UCSD-AML1 (cell line): ENCODE data around the gene SIX2.
"Not testable (repeated sequence)": the region's sequence is repeated elsewhere in the genome, so short reads cannot be mapped to it uniquely, and the experiment has no call there.

Experiments used
- DNase-seq: peaks from one replicate; lab custom pipeline; 2025; ENCODE audit not compliant: unreplicated experiment; lab: John Stamatoyannopoulos, UW

SIX2 gene

DNA sequence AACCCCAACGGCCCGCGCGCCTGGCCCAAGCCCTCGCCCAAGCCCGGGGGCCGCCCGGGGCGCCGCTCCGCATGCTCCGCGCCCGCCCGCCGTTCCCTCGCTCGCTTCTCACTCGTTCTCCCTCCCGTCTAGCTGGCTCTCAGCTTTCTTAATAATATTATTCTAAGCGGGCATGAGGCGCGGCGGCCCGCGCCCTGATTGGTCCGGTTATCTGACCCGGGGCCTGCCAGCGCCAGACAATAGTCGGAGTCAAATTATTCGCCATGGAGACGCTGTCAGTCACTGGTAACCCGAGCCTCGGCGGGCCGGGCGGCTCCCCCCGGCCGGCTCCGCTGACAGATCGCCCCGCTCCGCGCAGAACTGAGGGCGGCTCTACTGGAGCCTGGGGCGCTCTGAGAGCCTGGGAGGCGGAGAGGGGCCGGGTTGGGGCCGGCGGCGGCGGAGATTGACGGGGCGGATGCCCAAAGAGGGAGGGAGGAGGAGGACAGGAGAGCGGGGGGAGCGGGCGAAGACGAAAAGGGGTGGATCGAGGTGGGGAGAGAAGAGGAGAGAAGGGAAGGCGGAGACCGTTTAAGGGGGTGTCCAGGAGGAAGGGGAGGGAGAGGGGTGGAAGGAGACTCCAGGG, at the start of gene SIX2:
Gene SIX2, minus strand, starts transcription at position 150 of the 625 bp plus-strand sequence. CDS start 342 bp downstream, outside the sequence.
- DNase-seq, result no peak

DNA sequence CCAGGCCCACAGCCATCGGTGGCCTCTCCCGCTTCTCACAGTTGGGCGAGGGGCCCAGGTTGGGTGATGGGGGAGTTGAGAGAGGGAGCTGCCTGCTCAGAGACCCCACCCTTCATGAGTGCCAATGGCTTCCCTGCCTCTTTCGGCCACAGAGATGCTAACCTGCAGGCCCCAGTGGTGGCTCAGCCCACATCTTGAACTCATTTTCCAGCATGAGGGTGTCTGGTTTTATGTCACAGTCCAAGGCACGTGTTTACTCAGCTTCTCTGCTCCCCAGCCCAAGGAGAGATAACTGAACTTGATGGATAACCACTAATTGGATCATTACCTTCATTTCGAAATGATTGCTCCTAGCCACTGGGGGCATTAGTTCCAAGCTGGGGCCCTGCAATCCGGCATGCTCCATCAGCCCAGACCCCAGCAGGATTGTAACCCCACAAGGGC, 45.9 kb upstream of the SIX2 start:
- no peak for DNase-seq

DNA sequence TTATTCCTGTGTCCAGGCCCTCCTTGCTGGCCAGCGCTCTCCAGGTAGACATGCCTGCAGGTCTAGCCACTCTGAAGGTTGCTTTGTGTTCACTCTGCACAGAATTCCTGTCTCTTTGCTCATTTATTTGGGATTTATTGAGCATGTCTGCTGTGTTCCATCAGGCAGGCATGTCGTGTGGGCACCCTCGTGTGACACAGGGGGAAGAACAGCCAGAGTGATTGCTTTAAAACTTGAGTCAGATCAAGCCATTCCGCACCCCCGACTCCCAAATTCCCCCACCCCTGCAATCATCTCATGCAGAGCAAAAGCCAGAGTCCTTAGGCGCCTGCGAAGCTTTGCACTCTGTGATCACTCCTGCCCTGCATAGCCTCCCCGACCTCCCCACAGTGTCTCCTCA, 44.7 kb upstream of the SIX2 start:
- DNase-seq, result no peak

DNA sequence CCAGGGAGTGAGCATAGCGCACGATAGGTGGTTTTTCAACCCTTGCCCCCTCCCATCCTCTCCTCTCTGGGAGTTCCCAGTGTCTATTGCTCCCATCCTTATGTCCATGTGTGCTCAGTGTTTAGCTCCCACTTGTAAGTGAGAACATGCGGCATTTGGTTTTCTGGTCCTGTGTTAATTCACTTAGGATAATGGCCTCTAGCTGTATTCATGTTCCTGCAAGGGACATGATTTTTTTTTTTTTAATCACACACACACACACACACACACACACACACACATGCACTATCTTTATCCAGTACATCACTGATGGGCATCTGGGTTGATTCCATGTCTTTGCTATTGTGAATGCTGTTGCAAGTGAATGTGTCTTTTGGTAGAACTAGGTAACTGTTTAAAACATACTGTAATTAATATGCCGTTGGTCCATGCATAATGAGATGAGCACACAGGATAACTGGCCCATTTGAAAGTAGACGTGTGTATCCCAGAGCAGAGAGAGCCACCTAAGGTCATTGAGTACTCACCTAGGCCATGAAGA, 43.2 kb upstream of the SIX2 start:
- DNase-seq, result no peak

DNA sequence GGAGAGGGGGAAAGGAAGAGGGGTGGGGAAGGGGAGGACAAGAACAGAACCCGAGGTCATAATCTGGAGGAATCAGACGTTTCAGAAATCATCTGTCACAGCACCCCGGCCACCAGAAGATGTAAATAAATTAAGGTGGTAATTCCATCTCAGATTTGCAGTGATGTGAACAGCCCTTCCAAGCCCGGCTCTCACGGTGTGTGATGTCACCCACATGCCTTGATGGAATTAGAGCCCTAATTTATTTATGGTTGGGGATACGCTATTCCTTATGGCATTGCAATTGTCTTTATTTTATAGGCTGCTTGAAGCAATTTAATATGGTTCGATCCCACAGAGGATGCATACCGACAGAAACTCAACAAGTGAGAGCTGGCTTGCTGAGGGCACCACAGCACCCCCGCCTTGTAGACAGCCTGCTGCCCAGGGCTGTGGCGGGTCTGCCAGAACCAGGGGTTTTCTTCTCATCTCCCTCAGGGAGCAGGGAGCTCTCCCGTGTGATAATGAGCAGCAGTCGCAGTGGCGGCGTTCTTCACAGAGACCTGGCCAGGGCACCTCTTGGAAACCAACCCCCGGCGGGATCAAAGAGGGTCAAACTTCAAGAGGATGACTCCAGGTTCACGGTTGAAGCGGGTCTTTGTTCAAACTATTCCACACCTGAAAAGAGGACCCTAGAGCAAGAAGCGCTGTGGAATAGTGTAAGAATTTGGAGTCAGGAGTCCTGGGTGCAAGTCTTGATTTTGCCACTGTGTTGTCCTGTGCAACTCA, 40.5 kb upstream of the SIX2 start:
- DNase-seq, result no peak

DNA sequence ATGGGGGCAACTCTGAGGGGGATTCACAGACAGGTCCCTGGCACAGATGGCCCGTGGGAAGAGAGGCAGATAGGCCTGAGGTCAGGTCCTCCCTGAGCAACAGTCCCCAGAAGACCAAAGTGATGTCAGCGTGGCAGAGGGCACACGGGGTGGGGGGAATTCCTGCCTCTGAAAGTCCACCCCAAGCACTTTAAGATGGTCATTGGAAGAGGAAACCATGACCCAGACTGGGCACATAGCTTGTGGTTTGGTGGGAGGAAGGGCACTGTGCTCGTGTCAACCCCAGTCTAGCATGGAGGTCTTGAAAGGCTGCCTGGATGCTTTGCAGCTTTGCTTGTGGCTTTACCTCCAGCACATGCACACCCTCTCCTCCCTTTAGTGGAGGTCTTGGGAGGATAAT, 38.0 kb upstream of the SIX2 start:
- no peak for DNase-seq

DNA sequence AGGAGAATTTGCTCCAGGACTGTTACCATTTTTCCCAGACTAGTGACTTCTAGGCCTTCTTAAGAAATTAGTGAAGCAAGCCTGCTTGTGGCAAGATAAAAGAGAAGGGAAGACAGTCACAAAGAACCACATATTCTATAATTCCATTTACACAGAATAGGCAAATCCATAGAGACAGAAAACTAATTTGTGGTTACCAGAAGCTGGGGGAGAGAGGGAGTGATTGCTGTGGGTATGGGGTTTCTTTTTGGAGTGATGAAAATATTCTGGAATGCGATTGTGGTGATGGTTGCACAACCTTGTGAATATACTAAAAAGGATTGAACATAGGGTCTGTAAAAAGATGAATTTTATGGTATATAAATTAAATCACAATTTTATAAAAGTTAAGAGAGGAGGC, 37.5 kb upstream of the SIX2 start:
- no peak for DNase-seq

DNA sequence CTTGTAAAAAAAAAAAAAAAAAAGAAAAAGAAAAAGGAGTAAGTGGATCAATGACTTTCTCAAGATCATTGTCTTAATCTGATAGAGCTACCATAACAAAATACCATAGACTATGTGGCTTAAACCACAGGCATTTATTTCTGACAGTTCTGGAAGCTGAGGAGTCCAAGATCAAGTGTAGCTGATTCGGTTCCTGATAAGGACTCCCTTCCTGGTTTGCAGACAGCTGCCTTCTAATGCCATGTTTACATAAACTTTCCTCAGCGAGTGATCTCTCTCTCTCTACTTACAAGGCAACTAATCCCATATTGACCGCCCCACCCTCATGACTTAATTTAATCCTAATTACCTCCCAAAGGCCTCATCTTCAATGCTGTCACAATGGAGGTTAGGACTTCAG, 36.5 kb upstream of the SIX2 start:
- no peak for DNase-seq

DNA sequence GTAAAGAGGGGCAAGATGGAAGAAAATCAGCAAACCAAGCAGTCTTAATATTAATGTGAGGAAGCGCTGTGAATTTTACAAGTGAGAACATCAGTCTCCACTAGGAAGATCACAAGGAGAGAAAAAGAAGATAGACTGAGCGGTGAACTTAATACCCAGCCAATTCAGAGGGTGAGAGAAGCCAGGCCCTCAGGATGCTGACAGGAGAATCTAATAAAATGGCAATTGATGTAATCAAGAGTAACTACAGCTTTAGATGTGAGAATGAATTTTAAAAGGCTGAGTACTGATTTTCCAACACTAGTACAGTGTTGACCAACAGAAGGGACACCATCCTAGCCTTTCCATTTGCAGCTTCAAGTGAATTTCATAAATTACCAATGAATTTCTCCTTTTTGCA, 35.7 kb upstream of the SIX2 start:
- DNase-seq, result no peak

DNA sequence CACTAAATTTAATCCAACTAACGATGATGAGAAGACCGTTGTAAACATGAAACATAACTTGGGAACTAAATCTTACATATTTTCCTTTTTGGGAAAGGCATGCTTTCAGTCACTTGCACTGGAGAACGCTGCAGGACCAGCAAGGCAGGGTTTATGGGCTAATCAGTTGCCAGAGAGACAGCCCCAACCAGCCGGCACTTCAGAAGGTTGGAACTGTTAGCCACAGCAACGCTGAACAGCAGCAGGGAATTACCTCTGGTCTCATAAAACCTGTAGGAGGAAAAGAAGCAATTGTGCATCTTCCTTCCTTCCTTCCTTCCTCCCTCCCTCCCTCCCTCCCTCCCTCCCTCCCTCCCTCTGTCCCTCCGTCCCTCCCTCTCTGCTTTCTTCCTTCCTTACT, 33.9 kb upstream of the SIX2 start:
- DNase-seq, result no peak

DNA sequence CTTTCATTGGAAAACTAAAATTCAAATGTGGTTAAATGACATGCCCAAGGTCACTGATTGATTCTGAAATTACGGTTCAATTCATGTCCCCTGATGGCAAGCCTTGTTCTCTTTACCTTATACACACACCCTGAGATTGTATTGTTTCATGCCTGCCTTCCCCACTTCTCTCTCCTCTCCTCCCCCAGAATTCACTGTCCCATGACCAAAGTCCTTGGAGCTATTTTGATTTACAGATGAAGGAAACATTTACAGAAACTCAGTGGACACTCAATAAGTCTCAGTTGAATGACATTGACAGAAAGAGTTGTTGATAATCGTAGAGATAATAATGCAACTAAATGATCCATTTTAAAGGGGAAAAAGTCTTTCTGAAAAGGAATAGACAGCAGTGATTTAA, 33.1 kb upstream of the SIX2 start:
- no peak for DNase-seq

DNA sequence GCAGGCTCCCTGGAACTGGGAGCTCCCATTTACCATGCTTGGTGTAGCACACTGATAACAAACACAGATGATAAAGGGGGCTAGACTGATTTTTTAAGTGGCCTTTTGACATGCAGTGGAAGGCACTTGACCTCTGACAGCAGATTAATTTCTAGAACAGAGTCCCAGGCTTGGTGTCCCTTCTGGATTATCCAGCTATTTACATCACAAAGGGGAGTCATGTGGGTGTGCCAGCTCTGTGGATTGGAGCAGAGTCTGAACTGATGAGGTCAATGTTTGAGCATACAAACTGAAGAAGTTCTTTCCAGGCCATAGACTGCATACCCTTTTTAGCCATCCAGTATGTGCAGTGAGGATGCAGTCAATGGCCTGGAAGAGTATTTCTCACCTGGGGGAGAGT, 31.5 kb upstream of the SIX2 start:
- no peak for DNase-seq

DNA sequence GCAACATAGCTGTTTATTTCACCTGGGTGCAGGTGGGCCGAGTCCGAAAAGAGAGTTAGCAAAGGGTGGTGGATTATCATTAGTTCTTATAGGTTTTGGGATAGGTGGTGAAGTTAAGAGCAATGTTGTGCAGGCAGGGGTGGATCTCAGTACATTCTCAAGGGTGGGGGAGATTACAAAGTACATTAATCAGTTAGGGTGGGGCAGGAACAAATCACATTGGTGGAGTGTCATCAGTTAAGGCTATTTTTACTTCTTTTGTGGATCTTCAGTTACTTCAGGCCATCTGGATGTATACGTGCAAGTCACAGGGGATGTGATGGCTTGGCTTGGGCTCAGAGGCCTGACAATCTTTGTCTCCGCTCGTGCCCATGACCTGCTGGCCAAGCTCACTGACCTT, 30.6 kb upstream of the SIX2 start:
- DNase-seq, result not testable (repeated sequence)

DNA sequence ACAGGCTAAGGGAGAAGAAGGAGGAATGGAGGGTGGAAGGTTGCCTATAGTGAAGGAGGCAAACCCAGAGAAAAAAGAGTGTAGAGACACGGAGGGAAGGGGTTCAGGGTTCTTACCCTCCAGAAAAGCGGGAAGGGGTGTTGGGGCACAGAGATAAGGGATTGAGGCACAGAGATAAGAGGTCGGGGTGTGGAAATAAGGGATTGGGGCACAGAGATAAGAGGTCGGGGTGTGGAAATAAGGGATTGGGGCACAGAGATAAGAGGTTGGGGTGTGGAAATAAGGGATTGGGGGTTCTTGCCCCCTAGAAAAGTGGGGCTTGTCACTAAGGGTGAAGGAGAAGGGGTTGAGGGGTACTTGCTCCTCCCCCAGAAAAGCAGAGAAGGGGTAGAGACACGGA, 29.6 kb upstream of the SIX2 start:
- DNase-seq, result not testable (repeated sequence)

DNA sequence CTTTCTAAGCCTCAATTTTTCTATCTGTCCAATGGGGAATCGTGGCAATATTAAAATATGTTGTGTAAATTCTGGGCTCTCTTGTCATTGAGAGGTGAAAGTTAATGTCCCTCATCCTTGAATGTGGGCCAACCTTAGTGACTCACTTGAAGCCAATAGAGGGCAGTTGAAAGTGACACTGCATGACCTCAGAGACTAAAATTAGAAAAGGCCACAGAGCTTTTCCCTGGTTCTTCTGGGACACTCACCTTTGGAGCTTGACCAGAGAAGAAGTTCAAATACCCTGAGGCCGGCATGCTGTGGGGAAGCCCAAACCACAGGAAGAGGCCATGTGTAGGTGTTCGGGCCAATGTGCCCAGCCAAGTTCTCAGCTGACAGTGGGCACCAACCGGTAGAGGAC, 24.1 kb upstream of the SIX2 start:
- no peak for DNase-seq

DNA sequence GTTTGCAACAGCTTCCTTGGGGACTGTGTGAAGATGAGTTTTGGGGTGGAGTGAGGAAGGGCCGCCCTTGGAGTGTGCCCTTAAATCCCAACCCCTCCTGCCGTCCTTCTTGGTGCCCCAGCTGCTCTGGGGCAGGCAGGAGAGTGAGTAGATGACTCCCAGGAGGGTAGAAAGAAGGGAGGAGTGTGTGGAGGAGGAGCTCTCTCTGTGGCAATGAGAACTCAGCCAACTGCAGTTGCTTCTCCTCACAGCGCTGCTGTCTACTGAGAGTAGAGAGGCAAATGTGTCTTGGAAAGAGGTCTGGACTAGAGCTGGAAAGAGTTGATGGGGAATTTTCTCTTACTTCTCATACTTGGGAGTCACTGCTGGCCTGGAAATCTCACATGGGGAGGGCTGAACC, 21.8 kb upstream of the SIX2 start:
- DNase-seq, result no peak

DNA sequence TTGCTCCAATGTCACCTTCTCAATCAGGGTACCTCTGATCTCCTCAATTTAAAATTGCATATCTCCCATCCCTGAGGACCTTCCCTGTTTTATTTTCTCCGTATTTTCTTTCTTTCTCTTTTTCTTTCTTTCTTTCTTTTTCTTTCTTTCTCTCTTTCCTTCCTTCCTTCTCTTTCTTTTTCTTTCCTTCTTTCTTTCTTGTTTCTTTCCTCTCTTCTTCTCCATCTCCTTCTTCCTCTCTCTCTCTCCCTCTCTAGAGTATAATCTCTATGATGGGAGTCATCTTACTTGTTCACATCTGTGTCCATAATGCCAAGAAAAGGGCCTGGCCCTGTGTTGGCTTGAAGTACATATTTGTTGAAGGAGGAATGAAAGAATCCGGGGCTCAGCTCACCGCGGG, 21.3 kb upstream of the SIX2 start:
- no peak for DNase-seq

DNA sequence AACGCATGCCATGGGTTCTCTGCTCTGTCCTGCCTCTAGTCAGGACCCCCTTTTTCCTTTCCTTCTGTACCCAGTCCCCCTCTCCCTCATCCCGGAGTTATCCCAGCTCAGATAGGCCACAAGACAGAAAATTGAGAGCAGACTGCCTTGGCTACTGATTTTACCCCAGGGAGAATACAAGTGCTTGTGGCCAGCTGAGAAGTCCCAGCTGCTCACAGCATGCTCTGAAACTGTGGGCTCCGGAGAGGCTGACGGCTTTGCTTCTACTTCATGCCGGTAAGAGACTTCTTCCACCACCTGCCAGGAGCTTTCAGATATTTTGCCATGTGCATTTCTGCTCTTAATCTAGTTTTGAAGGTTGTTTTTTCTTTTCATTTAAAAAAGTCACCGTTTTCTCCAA, 20.0 kb upstream of the SIX2 start:
- DNase-seq, result no peak

DNA sequence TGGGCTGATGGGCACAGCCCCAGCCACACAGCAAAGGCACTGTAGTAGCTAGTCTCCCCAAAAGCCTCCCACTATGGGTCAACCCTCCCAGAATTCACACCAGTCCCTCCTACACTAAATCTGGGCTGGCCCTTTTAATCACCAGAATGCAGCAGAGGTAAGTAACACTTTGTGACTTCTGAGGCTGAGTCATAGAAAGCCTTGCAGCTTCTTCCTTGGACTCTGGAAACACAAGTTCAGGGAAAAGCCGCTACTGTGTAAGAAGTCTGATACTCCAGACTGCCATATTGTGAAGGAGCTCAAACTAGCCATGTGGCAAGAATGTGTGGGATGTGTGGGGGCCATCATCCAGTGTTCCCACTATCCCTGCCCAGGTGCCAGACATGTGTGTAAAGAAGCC, 19.0 kb upstream of the SIX2 start:
- DNase-seq, result no peak

DNA sequence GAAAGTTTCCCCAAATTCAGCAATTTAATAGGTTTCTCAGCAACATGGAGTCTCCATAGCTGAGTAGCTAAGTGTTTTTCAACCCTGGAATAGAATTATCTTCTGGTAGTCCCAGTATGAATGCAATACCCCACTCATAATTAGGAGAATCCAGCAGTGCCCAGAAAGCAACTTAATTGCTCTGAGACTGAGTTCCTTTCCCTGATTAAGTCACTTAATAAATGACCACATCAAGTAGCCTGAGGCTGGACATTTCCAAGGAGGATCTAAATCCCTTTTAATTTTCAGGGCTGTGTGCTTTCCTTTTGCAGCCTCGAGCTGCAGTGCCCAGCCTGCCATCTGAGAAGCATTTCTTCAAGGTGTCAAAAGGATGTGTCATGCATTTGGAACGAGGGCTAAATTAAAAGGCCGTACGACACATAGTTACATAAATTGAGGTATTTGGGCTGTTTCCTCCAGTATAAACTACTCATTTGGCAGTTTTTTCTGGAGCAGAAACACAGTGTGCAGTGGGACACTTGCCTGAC, 17.7 kb upstream of the SIX2 start:
- DNase-seq, result no peak

DNA sequence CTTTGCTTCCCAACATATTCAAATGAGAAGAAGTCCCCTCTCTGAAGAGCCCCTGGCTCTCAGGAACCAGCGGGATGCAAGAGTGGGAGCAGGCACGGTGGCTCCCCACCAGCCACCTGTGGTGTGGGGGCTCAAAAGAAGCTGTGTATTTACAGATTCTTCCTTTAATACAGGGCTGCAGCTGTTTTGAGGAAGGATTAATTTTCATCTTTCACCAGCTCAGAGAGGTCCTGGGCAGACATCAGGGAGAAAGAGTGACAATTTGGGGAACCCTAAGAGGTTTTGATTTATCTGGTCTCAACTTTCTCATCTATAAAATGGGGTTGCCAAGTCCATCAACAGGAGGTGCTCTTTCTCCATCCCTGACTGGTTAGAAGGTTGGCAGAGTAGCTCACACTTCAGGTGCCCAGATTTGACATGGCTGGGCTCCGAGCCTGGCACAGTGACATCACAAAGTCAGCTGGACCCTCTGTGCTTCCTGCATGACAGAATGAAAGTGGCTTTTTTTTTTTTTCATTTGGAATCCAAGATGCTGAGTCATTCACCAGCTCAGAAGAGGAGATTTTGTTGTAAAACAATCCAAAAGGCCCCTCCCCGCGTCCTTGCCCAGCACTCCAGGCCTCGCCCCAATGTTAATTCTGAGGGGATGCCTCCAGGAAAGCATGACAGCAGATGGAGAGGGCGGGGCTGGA, 15.5 kb upstream of the SIX2 start:
- DNase-seq, result no peak

DNA sequence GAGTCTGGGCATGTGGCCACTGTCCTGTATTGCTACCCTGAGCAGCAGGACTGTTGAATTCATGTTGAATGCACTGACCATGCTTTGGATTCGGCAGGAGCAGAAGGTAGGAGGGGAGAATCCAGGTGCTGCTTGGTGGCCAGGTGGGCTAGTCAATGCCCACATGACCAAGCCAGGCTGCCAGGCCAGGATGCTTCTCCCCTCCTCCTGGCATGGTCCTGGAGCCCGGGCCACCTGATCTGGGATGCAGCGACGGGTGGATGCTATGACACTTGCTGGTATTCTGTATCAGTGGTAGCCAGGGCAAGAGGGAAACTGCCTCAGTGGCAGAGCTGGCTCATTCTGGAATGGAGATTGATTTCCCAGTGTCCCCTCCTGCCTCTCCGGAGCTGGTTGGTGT, 14.8 kb upstream of the SIX2 start:
- no peak for DNase-seq
